ENCODE data around the gene ZXDC. TPM values are rescaled to one million over a fixed set of nuclear protein-coding genes. Genes with fewer than 3 reads are reported as not detected.

The ZXDC gene
- total RNA-seq, 1 experiment from 2014 or later: 42.2 TPM

DNA sequence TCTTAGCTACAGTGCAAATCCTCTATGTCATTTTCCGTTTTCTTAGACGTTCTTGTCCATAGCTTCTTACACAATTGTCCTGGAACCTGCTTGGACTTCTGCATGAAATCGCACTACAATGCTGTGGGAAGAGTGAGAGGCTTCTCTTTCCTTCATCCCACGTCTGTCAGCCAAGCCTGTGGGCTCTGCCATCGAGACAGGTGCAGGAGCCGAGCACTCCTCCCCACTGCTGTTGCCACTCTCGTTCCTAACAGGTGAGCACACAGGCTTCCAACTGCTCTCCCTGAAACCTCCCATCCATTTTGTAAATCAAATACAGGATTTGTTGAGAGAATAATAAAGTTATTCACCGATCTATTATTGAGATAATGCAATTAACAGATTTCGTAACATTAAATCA, 23.5 kb downstream of the ZXDC start:
- no peak for DNase-seq (ENCODE audit: low spot score)

DNA sequence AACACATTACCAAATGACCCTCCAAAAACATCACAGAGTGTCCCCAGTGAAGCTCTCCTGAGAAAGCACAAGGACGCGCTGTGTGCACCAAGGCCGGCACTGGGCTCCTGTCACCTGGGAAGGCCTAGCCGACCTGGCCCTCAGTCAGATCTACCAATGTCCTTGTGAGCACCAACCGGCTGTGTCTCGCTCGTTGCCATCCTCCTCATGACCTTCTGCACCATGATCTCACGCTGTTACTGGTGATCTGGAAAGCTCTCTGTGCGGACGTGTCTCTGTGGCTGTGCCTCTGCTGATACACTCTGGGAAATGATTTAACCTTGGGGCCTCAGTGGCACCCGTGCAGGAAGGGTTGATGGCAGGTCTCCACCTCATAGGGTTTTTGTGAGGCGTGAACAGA, 24.2 kb downstream of the ZXDC start:
- DNase-seq (ENCODE audit: low spot score): no peak

DNA sequence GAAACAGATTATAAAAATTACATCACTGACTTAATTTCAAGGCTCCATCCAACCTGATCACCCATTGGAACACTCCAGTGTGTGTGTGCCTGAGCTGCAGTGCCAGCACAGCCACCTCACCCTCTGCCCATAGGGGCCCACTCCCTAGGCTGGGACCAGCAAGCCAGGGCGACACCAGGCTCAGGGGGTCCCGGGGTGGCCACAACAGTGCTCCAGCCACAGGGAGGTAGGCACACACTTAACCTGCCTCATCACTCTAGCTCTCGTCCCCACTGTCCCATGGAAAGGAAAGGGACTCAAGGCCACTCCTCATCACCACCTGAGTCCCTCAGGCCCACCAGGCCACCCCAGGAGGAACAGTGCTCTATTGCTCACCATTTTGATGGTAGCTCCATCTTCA, 24.9 kb downstream of the ZXDC start:
- no peak for DNase-seq (ENCODE audit: low spot score)

DNA sequence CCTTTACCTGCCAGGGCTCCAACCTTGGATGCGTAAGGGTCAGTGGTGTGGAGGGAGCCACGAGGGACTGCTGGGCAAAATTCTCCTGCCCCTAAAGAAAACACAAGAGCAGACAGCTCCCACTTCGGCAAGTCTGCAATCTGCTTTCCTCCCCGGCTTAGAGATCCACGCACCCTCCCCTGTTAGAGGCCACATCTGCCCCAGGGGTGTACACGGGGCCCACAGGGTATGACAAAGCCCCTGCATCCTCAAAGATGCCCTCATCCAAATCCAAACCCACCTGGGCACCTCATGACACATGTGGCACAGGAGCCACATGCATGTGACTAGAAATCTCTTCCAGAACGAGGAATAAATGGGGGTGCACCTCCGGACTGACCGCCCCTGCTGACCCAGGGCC, 25.5 kb downstream of the ZXDC start:
- DNase-seq (ENCODE audit: low spot score): no peak

DNA sequence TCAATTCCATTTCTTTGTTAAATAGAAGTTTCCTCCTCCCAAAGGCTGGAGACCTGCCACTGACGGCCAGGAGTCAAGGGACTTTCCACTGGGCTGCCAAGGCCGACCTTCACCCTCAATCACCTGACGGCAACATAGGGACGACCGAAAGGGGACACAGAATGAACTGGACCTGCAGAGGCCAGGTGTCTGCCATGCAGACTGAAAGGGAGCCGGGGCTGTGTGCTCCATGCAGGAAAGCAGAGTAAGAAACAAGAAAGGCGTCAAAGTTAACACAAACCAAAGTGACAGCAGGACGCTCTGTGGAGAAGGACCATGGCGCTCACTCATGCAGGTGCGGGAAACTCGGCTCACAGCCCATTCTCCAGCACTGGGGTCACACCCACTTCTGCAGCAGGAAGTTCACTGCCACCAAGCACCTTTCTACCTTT, 26.1 kb downstream of the ZXDC start:
- no peak for DNase-seq (ENCODE audit: low spot score)

DNA sequence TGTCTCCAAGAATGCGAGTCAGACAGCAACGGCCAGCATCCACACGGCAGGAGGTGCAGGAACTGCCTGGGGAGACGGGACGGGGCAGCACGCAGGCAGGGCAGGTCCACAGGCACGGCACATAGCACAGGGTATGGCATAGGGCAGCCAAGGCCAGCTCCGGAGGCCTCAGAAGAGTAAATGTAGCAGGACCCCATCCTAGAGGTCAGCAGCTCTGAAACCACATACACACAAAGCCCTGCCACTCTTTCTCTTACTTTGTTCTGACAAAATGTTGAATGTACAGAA, 26.9 kb downstream of the ZXDC start:
- no peak for DNase-seq (ENCODE audit: low spot score)

DNA sequence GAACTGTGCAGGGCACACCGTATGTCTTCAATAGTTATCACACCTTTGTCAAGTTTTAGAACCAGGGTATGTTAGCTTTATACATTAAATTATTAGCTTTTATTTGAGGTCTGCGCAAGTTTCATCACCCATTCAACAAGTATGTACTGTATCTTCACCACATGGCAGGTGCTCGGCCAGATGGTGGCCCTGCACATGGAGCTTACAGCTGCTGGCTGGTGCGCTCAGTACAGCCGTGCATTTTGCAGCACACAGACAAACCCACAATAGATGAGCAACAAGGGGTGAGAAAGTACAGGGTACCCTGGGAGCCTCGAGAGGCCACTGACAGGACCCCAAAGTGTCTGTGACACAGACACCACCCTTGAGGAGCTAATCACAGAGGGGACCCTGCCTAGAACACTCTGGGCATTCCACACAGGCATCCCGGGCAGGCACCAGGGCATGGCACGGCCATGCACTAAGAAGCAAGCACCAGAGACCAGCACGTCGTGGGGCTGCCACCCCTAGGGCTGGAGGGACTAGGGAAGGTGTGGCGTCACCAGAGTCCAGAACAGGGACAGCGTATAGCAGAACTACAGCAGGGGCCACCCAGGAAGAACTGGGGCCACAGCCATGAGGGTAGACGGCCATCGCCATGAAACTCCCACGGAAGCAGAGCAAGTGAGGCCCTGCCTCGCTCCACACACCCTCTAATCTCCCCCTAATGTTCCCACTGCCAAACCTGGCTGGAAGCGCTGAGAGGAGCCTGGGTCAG, 27.4 kb downstream of the ZXDC start:
- DNase-seq (ENCODE audit: low spot score): no peak

DNA sequence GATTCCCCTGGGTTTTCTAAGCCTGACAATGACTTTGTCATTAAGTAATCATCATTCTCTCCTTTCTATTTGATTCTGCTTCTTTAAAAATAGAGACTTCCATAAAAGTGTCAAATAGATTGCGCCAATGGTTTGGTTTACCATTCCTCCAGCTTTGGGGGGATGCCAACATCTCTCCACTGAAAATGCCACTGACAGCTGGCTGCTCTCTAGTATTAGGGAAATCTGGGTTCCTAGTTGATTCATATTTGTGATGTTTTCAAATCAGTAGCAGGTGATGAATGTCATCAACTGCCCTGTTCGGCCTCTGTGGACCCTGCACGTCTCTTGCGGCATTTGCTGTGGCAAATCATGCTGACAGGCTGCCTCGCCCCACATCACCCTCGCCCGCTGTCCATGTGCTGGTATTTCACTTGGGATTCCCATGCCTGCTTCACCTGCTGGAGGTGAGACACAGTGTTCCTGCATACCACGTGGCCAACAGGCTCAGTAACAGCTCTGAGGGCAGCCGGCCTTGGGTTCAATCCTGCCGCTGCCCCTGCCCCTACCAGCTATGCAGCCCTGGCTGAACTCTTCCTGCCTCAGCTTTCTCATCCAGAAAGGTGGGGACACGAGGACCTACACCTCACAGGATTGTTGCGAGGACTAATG, 28.1 kb downstream of the ZXDC start:
- DNase-seq (ENCODE audit: low spot score): no peak

DNA sequence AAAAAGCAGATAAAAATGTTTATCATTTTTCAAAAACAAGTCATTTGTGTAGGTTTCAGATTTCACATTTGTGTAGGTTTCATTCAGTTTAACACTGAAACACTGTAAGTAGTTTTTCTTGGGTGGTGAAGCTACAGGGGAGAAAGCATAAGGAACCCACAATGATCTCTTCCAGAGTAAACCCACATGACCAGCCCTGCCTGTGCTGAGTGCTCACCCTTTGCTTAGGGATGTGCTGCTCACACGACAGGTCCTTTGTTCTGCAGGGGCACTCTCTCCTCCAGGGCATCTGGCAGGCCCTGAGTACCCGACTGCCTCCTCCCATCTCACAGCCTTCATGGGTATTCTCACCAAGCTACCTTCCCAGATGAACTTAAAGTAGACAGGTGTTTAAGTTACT, 28.9 kb downstream of the ZXDC start:
- DNase-seq (ENCODE audit: low spot score): no peak

DNA sequence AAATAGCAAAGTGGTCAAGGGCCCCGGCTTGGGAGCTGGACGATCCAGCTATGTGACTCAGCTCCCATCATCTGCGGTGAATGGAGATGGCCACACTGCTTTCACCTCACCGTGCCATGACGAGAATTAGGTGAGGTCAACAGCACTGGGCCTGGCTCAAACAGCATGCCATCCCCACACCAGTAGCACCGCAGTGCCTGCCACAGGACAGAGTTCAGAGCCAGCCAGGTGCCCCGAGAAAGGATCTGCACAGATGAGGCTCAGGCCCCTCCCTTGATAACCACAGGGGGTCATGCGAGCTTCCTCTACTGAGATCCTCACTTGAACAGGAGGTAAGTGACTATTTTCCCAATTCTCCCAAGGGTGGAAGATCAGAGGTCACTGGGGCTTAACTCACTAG, 29.4 kb downstream of the ZXDC start:
- DNase-seq (ENCODE audit: low spot score): no peak

DNA sequence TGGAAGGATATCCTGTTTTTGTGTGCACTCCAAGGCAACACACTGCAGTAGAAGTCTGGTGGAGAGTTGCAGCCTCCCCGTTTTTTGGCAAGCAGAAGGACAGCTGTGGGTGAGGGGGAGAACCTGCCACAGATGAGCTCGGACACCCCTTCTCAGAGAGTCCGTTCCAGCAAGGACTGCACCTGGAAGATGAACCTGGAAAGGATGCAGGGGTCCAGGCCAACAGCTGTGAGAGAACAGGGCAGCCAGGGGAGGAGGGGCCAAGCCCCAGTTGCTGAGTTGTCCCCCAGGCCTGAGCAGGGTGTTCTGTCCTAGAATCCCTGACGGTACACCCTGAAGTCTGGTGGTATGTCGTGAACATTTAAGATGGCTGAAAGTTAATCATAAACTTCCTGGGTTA, 30.2 kb downstream of the ZXDC start:
- DNase-seq (ENCODE audit: low spot score): no peak

DNA sequence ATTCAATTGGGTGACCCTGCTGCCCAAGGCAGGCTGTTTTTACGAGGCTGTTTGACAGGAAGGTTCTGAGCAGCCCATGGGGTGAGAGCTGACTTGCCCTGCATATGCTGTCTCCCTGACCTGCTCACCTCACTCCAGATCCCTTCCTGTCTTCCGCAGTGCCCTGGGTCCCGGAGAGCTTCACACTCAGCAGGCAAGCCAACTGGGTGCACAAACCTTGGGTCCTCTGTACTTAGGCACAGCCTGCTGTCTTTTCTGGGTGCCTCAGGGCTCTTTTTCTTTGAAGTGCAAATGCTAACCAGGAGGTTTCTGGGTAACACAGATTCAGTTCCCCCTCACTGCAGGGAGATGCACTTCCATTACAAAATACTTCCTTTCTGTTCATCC, 32.8 kb downstream of the ZXDC start:
- DNase-seq (ENCODE audit: low spot score): no peak

DNA sequence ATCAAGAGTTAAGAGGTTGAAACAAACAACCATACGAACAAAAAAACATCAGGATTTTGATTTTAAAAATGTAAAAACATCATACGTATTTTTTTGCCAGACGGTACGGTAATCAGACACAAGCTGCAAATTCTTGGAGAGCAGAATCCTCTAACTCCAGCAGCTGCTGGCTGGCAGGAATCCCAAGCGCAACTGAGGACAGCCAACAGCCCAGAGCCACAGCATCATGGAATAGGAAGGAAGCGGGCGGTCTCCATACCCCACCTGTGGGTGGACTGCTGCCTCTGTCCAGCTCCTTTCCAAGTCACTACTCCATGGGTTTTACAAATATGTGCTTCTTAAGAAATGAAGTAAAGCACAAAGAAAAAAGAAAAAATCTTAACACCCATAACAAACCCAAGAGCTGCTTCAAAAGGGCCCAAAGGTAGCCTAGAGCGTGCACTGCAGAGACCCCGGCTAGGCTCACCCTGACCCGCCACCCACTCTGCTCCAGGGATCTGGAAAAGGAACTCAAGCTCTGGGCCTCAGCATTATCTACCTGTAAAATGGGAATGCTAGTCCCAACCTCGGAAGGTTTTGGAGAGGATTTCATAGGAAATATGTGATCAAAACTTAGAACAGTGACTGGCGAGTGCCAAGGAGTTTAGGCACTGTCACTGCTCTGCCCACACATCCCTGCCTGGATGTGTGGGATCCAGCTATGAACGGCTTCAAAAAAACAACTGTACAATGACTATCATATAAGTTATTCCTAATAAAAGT, 33.4 kb downstream of the ZXDC start:
- DNase-seq (ENCODE audit: low spot score): no peak

DNA sequence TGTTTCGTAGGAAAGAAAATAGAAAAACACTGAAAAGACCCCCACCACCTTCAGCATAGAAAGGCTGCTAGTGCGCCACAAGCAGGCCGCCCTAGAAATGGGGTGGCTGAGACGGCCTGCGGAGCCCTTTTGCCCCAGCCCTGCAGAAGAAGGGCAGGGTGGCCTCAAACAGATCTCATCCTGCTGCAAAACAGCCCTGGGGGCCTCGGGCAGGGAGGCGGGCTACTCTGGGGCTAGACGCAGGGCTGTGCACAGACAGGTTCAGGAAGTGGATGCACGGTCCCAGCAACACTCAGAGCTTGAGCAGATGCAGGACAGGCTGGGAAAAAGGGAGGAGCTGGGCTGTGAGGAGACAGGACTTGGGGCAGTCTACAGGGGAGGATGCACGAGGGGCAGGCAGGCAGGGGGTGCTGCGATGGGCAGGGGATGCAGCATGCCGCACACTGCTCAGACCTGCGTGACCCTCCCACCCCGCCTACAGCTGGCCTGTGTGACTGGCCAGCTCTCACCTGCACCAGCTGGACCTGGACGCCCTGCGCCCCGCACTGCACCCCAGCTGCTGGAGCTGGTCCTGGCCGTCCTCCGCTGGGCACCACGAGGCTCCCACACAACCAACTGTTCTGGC, 34.3 kb downstream of the ZXDC start:
- no peak for DNase-seq (ENCODE audit: low spot score)

DNA sequence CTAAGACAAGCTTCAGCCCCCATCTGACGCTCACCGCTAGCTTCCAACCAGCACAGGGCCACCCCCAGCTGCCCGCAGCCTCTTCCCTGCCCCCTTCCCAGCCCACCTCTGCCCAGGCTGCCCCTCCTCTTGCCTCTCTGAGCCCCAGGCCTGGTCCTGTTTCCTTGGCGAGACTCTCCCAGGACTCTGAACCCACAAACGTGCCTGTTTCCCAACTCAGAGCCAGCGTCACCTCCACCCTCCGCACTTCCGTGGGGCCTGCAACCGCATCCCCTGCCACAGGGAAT, 35.0 kb downstream of the ZXDC start:
- no peak for DNase-seq (ENCODE audit: low spot score)

DNA sequence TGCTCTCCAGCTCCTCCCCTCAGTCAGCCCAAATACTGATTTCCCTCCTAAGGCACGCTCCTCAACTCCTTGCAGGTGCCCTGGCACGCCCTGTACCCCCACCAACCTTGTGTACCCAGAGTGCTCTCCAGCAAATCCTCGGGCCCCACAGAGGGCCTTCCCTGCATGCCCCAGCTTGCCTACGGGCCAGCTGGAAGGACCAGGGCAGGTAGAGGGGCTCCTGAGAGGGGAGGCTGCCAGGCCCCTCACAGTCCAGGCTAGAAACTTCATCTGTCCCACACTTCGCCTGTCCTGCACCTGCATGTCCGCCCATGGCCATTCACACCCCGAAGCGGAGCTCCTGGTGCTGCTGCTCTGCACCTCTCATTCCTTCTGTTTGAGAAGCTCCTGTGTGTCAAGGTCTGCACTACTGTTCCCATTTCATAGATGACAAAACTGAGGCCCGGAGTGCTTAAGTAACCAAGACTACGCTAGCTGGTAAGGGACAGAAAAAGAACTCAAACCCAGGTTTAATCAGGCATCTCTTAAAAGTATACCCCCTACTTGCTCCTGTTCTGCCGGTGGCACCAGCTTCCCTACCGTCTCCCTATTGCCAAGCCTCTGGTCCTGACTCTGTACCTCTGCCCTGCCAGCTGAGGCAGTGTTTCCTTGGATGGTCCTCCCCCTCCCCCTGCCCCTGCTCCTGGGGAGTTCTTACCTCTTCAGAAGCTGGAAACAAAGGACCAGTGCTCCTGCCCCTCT, 35.6 kb downstream of the ZXDC start:
- DNase-seq (ENCODE audit: low spot score): no peak

DNA sequence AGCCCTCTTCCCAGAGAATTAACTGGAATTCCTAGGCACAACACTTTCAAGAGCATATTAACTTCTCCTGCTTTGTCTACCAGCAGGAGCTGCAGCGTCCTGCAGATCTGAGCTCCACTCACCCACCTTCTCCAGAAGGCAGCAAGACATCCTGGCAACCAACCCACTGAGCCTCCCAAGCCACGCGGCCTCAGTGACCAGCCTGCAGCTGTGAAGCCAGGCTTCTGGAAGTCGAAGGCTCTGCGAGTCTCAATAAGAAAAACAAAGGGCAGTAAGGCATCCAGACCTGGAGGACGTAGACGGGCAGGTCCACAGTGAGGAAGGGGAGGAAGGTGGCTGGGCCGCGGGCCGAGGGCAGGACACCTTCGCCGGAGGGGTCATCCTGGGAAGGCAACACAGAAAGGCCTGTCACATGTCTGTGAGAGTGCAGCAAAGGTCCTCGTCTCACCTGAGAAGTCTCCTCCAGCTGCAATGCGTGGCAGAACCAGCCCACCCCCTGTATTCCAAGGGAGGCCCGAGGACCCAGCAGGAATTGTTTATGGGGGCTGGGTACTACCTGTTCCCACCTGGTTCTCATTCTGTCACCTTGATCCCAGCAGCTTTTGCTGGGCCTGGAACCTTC, 36.2 kb downstream of the ZXDC start:
- no peak for DNase-seq (ENCODE audit: low spot score)

DNA sequence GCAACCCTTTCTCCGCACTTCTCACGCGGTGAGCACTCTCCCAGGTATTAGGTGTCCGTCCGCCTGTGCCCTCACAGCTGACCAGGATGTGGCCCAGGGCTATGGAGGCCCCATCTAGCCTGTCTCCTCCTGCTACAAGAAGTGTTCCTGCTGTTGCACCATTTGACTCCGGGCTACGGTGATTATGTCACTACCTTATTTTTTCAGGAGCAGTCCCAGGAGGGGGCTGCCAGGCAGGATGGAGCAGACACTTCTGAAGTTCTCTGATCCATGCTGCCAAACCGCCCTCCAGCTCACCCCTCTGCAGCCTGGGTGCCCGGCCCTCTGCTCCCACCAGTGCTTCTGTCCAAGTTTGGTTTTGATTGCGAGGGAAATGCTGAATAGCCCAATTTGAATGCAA, 36.9 kb downstream of the ZXDC start:
- DNase-seq (ENCODE audit: low spot score): no peak

DNA sequence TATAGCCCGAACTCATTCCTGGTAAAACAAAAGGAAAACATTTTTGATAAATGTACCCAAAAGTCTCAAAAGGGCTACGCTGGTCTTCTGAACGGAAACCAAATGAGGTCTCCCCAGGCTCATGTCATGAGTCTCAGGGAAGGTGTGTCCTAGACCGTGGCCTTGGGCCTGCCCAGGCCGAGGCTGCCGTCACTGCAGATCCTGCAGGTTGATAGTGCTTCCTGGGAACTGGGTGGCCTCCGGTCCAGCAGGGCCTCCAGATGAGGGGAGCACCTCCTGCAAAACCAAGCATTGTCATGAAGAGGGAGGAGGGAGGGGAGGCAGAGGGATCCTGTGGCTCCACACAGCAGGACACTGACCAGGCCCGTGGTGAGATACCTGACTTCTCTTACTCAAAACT, 37.5 kb downstream of the ZXDC start:
- no peak for DNase-seq (ENCODE audit: low spot score)

DNA sequence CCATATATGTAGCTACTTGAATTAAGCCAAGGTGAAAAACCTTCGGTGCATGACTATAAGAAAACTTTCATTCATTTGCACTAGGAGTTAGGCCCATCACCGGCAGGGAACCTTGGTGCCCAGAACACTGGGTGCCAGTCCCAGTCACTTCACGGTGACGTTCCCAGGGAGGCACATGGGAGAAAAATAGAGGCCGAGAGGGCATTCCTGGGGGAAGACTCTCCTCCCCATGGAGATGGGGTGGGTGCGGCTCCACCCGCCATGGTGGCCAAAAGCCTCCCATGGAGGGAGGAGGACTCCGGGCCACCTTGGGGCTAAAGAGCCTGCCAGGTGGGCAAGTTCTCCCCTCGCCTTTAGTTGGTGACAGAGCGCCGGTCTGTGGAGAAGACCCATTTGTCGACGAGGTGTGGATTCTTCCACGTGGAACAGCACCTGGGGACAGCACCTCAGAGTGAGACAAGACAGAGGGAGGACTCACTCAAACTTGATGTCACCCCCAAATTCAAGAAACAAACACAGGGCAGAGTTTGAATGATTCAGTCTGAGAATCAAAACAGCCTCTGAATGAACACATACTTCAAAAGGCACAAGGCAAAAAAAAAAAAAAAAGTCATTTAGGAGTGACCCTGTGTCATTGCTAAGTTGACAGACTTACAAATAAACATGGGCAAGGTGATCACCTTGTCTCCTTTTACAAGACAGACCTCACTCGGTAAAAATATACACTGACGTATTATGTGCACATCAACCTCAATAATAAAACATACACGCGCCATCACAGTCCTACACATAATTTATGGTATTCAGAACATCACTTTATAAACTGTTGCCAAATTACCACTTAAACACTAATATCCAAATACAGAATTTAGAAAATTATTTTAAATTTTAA, 38.6 kb downstream of the ZXDC start:
- no peak for DNase-seq (ENCODE audit: low spot score)

All from HT-29 (cell line).